Measurements from ENCODE around the gene ZNF326.
"Not testable (repeated sequence)": the region's sequence is repeated elsewhere in the genome, so short reads cannot be mapped to it uniquely, and the experiment has no call there.

ZNF326 gene

DNA sequence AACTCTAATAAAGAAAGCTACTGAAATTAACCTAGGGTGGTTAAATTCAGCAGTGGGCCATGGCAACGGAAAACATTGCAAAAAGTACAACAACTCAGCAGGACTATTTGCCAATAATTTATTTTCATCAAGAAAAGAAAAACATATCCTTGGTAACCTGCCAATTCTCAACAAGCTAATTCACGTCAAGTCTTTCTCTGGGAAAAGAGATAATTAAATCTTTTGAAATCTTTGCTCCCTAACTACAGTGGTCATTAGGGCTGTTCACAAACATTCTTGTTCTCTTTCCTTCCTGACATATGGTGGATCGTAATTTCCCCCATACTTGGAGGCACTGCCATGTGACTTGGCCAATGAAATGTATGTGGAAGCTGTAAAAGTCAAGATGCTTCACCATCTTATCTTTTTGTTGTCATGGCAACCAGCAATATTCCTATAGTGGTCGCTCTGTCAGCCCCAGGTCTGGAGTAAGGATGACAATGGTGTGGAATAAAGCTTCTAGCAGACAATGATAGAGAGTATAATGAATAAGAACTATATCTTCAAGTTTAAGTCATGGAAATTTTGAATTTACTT, 29.6 kb upstream of the ZNF326 start:
- no peak for DNase-seq (ENCODE audit: low read depth)

DNA sequence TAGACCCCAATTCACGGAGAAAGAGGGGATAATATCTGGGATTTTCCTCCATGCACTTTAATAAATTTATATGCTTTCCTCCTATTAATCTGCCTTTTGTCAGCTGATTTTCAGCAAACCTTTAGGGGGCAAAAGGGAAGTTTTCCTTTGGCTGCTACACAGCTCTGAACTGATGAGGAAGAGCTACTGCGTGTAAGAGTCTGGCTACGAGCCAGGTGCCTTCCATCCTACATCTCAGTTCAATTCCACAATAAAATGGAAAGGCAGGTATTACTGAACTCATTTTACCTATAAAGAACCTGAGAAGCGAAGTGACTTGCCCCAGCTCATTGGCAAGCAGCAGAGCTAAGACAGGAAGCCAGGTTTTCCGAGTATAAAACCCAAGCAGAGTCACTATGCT, 28.3 kb upstream of the ZNF326 start:
- no peak for DNase-seq (ENCODE audit: low read depth)

DNA sequence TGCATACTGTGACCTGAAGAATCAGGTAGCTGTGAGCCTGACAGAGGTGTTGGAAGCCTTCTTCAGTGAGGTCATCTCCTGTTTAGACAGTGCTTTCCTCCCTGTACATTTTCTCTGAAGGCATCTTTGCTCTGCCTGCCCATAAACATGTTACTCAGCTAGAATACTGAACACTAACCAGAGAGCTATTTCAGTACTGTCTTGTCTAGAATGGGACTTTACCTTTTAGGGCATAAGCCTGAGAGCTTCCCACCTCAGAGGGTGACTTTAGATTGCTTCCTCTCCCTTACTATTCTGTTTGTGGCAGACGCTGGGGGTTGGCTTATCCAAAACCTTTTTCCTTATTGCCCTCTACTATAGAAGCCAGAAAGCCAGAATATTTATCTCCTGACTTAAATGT, 23.3 kb upstream of the ZNF326 start:
- DNase-seq (ENCODE audit: low read depth): no peak

DNA sequence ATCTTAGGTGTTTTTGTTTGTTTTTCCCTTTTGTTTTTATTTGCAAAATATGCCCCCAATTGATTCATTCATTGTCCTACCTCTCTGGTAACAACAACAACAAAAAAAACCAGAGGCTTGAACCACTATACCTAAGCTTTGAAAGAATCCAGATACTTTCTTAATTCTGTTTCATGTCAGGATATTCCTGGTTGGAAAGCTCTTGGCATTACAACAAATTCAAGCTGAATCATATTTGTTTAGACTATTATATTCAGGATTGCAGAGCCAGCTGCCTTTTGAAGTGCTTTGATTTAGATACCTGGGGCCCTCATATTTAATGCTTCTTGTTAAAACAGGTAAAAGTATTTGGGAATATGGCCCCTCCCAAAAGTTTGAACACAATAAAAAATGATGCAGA, 22.9 kb upstream of the ZNF326 start:
- no peak for DNase-seq (ENCODE audit: low read depth)

DNA sequence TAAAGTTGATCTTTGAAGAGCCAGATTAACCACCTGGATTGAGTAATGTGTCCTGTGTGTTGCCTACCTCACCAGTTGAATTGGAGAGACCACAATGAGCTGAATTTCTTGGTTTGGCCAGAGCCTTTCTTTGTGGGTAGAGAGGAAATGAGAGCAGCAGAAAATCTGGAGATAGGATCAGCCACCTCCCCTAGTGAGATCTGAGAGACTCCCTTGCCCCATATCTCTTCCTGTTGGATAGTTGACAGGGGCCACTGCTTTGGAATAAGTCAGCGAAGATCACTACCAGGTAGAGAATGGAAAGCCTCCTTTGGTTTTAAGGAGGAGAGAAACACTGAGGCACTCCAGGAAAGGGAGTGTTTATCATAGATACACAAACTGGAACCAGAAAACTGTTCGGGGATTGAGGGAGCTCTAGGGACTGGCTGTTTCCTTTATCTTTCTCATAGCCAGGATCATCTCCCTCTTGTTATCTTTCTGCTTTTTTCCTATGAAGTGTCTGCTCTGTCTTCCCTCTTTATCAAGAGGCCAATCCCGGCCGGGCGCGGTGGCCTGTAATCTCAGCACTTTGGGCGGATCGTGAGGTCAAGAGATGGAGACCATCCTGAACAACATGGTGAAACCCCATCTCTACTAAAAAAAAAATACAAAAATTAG, 21.3 kb upstream of the ZNF326 start:
- no peak for DNase-seq (ENCODE audit: low read depth)

DNA sequence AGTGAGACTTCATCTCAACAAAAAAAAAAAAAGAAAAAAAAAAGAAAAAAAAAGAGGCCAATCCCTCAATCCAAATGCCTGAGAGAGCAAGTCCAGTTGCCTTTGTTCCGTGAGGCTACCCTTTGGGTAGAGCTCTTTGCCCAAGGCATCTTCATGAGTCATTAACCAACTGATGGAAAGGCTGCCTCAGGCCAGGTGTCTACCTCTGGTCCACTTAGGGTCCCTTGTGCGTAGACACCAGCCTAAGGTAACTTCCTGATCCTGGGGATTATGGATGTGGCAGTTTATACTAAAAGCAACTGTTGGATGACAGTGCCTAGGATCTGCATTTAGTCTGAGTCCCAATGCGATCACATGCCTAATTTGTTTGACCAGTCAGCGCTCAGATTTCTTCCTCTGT, 20.7 kb upstream of the ZNF326 start:
- DNase-seq (ENCODE audit: low read depth): no peak

DNA sequence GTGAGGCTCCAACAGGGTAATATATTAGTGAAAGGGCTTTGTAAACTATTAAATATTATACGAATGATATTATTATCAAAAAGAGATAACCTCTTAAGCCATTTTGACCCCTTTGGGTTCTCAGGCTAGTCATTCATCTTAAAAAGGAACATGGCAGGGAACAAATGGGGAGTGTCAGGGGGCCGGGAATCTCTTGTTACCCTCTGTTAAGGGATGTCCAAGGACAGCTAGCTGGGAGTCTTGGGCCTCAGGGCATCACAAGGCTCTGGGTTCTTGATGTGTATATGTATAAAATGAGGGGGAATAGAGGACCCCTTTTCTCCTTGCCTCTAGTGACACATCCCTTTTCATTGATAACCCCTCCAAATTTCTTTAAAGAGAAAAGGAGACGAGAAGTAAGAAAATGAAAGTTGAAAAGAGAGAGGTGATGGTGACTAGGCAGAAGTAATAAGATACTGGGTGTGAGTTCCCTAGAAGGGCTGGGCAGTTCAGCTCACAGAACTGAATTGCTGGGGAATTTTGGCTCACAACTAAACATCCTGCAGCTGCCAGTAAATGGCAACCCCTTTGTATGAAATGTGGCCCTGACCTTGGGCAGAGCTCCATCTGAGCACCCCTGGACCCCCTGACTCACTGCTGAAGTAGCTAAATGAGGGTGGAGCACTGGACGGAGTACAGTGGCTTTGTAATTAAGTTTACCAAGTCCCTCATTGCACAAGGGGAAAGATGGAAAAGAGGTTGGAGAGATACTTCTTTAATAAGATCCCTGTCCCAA, 20.0 kb upstream of the ZNF326 start:
- DNase-seq (ENCODE audit: low read depth): peak; percentile 88

DNA sequence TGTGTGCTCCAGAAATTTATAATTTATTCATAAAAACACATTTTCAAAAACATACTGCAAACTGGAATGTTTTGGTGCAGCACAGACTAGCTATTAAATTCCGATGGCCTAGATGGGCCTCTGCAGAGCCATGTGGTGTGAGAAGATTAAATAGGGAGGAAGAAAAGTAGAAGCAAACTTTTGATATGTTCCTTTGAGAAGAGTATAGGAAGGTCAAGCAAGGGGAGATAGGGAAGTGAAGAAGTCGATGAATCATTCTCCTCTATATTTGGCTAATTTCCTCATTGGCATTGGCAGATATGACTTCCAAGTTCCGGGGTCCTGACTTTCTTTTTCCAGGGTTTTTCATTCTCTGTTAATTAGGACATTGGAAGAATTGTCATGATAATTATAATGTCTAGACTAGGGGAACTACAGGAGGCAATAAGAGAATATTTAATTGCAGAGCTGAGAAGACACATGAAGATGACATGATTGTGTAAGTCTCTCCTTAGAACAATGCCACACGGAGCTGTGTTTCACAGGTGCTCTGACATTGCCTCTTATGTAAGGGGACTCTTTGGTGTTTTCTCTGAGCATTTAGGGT, 19.3 kb upstream of the ZNF326 start:
- DNase-seq (ENCODE audit: low read depth): no peak

DNA sequence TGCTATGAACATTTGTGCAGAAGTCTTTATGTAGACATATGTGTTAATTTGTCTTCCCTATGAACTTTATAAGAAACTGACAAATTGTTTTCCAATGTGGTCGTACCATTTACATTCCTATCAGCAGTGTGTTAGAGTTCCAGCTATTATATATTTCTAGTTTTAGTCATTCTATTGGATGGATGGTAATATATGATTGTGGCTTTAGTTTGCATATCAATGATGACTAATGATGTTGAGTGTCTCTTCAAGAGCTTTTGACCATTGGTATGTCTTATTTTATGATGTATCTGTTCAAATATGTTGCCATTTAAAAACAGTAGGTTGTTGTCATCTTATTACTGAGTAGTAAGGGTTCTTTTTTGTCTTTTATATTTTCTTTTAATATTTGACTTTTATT, 16.2 kb upstream of the ZNF326 start:
- DNase-seq (ENCODE audit: low read depth): no peak

DNA sequence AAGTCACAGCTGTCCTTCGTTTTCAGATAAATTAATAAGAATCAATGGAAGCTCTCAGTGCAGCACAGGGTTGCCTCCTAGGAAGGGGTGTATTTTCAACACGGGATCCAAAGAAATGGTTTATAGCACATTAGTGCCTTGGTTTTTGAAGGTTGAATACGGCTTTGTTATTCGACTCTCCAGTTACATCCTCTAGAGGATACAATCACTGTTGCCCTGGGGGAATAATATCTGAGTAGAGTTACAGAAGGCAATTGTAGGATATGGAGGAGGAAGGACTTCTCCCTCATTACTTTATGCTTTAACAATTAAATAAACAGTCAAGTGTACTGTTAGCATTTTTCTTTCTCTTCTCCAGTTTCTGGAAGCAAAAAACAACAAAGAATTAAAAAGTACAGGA, 14.3 kb upstream of the ZNF326 start:
- no peak for DNase-seq (ENCODE audit: low read depth)

DNA sequence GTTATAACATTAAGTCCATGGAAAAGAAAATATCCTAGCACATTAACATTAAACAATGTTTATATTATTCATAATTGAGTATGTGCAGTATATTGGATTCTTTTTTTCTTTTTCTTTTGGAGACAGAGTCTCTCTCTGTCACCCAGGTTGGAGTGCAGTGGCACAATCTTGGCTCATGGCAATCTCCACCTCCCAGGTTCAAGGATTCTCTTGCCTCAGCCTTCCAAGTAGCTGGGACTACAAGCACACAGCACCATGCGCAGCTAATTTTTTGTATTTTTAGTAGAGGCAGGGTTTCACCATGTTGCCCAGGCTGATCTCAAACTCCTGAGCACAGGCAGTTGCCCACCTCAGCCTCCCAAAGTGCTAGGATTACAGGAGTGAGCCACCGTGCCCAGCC, 12.1 kb upstream of the ZNF326 start:
- not testable (repeated sequence) for DNase-seq (ENCODE audit: low read depth)

DNA sequence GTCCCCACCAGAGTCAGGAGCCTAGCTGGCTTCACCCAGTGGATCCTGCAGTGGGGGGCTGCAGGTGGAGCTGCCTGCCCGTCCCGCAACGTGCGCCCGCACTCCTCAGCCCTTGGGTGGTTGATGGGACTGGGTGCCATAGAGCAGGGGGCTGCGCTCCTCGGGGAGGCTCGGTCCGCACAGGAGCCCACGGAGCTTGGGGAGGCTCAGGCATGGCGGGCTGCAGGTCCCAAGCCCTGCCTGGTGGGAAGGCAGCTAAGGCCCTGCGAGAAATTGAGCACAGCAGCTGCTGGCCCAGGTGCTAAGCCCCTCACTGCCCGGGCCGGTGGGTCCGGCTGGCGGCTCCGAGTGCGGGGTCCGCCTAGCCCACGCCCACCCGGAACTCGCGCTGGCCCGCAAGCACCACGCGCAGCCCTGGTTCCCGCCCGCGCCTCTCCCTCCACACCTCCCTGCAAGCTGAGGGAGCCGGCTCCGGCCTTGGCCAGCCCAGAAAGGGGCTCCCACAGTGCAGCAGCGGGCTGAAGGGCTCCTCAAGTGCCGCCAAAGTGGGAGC, 10.3 kb upstream of the ZNF326 start:
- not testable (repeated sequence) for DNase-seq (ENCODE audit: low read depth)

DNA sequence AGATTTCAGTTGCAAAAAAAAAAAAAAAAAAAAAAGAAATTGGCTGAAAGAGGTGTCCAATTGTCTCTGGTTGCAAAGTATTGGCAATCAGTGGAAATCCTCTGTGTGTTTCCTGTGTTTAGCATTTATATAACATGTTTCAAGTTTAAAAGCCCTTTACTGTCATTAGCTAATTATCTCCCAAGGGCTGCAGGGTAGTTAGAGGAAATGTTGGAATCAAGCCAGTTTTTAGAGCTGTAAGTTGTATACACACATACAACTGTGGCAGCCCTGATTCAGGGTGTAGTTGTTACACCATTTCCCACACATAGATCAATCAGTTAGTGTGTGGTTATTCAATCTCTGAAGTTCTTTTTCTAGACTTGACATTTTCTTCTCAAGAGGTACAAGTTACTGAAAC, 8.9 kb upstream of the ZNF326 start:
- DNase-seq (ENCODE audit: low read depth): no peak

DNA sequence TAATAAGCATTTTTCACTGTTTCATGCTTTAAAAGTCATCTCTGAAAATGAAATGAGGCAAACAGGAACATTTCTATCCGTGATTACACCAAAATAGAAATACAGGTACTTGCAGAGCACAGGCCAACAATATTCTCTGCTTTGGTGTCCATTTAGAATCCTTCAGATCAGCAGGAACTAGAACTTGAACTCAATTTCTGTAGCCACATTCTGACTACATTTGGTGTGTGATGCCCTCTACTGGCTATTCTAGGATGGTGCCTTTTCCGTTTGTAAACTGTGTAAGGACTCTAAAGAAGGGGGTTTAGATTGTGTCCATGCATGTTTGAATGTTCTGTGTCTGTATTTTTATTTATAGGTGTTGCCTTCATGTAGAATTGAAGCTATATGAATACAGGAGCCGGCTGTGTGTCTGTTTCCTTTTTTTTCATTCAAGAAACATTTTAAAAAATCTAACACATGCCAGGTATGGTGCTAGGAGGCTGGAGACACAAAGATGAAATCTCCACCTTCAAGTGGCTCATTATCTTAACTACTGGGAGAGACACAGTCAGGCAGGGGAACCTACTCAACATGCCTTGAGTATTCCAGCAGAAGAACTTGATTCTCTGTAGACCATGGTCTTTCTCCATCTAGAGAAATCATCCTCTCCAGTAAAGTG, 7.6 kb upstream of the ZNF326 start:
- peak; percentile 71 for DNase-seq (ENCODE audit: low read depth)

DNA sequence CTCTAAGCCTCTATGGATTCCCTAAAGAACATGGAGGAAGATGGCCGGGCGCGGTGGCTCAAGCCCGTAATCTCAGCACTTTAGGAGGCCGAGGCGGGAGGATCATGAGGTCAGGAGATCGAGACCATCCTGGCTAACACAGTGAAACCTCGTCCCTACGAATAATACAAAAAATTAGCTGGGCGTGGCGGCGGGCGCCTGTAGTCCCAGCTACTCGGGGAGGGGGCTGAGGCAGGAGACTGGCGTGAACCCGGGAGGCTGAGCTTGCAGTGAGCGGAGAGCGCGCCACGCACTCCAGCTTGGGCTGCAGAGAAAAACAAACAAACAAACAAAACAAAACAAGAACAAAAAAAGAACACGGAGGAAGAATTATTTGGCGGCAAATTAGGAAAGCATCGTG, 5.8 kb upstream of the ZNF326 start:
- no peak for DNase-seq (ENCODE audit: low read depth)

DNA sequence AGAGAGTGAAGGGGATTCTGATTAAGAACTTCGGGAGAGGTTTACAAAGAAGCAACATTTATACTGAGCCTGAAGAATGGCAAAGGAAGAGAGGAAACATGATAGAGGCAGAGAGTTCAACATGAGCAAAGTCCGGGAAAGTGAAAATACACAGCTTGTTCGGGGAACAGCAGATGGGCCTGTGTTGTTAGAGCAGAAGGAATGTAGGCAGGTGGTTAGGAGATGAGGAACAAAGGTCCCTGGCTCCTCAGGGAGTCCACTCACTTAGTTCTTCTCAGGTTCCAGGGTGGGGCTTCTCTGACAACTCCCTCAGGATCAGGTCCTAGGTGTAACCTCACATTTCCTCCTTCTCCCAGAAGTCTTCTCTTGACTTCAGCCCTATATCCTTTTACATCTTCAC, 5.1 kb upstream of the ZNF326 start:
- no peak for DNase-seq (ENCODE audit: low read depth)

DNA sequence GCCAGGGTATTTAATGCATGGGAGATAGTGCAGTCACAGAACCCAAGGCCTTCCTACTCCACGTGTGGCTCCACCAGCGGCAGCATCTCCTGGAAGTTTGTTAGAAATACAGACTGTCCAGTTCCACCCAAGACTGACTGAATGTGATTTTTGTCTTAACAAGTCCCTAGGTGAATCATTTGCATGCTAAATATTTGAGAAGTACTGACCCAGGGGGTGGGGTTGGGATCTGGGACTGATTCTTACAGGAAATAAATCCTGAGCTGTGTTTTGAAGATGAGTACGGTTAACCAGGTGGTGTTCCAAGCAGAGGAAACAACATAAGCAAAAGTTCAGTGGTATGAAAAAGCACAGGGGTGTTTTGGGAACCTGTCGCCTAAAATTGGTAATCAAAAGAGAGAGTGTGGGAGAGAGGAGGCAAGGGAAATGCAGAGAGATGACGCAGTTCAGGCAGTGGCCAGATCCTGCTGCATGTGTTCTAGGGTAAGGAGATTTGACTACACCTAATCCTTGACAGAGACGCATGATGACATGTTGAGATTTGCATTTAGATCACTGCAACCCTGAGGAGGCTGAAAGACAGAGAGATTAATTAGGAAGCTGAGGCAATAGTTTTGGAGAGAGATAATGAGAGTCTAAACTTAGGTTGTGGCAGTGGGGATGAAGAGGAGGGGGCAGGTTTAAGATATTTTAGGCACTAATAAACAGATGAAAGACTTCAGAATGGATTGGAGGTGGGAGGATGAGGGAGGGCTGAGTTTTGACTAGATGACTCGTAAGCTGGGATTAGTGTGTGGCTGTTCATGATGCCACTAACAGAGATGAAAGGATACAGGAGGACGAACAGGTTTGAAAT, 3.7 kb upstream of the ZNF326 start:
- DNase-seq (ENCODE audit: low read depth): no peak

DNA sequence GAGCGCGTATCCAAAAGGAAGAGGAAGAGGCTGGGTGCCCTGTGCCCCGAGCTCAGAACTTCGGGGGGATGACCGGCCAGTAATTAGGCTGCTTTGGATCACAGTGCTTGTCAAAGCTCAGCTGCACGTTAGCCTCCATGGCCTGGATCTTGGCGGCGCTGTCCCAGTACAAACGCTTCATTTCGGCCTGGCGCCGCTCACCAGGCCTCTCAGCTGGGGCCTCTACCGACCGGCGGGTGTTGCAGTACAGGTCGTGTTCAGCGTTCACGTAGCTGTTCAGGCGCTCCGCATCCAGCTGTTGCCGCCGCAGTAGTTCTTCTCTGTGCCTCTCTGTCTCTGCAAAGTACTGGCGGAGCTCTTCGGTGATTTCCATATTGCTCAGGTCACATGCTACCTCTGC, 1.4 kb upstream of the ZNF326 start:
- no peak for DNase-seq (ENCODE audit: low read depth)

DNA sequence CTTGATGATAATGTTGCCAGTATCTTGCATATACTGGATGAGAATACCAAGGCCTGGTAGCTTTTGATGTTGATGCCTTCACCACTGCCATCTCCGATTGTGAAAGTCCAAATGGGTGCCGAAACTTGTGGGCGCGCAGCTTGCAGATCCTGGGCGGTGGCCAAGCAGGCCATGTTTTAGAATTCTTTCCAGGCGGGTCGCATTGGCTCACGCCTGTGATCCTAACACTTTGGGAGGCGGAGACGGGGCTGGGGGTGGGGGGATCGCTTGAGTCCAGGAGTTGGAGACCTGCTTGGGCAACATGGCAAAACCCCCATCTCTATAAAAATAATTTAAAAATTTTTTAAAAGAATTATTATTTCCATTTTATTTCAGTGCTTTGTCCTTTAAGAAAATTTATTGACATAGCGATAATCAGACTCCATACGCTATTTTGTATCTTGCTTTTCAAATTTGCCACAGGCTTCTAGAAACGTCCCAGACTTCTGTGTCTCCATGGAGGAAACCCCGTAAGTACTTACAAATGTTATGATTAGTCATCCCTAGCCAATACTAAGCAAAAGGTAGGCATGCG, 592 bp upstream of the ZNF326 start:
- no peak for DNase-seq (ENCODE audit: low read depth)

DNA sequence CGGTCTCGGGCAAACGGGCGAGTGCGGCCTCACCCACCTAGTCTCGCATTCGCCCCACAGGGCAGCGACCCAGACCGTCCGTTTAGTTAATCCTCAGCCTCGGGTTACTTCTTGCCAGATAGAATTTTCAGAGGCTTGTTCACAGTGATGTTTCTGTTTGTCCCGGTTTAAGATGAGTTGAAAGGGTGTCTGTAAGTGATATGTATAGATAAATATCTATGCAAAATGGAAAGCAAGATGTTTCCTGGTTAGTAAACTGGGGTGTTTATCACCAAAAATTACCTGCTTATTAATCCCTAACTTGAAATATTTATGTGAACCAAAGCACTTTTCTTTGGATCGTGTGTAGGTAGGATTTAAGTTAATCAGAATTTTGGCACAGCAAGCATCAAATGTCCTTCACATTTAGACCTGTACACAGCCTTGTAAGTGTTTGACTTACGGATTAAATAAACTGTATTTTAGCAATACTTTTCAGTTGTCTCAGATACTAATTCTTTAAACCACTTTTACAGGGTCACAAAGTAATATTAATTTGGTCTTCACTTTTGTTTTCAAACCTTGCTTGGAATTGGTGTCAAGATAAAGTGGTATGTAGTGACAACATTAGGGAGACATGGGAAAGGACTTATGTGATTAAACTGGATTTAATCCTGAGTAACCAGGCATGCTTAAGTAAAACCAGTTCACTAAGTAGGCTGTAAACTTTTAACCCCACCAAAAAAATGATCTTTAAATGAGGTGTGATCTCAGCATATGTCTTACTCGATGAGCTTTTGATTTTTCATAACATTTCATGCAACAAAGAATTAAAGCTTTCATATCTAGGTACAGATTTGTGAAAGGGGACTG, 914 bp downstream of the ZNF326 start:
- DNase-seq (ENCODE audit: low read depth): no peak

Data from HS-27A (cell line).